GM15510 (cell line): Measurements from ENCODE around the gene TMEM125.

Experiments
- POLR2A ChIP-seq: IDR thresholded peaks from 3 replicates; pipeline ENCODE4 v1.6.1; 2011; ENCODE audit warnings: borderline replicate concordance; ENCODE audit not compliant: insufficient read length; ENCODE audit errors: extremely low read depth

TMEM125 gene

DNA sequence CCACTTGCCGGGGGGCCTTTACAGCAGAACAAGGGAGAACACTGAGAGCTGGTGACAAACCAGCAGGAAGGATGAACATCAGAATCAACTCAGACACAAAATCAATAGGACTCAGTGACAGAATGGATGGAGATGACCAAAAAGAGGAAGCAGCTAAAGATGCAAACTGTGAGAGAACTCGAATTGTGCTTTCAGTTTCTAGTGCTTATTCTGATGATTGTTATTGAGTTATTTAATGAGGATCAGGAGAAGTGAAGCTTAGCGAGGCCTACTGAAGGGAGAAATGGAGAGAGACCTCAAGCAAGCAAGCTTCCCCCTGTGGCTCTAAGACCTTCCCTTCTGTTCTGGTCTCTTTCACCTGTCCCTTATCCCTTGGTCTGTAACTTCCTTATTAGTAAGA is 30.3 kb upstream of the TMEM125 start:
- TF ChIP-seq POLR2A, result no peak

DNA sequence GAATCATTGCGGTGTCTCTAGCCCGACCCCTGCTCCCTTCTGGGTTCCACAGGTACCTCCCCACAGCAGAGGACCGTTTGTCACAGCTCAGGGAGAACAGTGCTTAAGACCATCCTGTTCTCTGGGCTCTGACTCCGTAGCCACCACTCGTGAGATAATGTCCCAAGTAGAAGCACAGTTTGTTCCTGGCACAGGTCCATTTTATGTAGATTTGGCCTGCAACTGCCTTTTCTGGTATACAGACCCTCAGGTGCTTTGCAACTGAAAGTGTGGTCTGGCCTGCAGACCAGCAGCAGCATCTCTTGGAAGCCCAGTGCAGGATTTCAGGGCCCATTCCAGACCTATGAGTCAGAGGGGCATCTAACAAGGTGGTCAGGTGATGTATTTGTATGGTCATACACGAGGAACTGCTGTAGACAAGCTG is 28.4 kb upstream of the TMEM125 start:
- TF ChIP-seq POLR2A, result no peak

DNA sequence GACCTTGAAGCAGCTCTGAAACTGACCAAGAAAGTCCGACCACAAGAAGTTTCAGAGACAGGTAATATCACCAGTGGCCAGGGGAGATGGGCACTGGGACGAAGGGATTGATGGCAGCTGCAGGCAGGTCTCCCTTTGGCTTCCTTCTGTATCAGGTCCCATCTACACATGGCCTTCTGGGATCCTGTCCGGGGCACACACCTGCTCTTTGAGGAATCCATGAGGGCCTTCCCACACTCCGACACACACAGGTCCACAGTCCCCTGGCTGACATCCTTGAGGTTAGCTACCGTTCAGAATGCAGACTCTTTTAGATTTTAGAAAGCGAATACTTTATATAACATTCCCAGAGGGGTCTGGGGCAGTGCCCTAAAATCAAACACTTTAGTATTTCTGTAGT is 26.5 kb upstream of the TMEM125 start:
- no peak for TF ChIP-seq POLR2A

DNA sequence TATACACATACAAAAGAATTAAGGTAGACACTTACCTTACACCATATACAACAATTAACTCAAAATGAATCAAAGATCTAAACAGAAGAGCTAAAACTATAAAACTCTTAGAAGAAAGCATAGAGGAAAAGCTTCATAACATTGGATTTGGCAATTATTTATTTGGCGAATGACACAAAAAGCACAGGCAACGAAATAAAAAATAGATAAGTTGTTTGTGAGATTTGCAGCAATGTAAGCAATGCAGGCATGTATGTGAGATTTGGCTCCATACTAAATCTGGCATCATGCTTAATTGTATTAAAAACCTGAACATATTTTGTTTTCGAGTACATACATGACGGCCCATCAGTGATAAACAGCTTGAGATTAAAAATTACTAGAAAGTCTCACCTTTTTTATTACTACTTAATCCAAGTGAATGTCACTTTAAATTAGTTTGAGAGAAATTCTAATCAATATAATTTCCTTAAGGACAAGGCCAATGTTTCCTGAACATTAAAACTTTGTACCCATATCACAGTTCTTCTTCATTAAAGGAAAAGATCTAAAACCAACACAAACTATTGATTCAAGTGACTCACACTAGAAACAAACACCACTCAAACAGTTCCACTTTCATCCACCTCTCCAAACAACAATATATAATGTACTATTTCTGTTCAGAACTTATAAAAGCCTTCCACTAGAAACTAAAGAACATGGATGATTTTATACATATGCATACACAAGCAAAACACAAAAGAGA is 23.1 kb upstream of the TMEM125 start:
- TF ChIP-seq POLR2A, result no peak

DNA sequence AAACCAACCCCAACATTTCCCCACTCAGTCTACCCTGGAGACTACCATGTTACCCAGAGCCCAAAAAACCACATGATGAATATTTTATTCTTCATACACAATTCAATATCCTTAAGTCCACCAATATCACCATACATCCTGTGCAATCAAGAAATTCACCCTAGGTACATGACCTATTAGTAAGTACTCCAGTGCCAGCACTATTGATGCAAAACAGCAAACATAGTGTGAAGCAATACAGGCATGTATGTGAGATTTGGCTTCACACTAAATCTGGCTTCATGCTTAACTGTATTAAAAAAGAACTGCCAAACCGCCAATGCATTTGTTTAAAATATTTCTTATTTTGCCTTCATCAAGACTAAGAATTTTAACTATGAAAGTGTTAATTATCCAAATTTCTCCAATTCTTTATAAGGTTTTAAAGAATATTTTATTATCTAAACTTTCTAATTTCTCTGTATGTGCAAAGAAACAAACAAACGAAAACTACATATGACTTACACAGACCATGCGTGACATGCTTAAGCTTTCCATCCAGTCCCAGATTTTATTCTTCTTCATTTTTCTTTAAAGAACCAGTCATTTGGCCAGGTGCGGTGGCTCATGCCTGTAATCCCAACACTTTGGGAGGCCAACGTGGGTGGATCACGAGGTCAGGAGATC is 22.4 kb upstream of the TMEM125 start:
- no peak for TF ChIP-seq POLR2A

DNA sequence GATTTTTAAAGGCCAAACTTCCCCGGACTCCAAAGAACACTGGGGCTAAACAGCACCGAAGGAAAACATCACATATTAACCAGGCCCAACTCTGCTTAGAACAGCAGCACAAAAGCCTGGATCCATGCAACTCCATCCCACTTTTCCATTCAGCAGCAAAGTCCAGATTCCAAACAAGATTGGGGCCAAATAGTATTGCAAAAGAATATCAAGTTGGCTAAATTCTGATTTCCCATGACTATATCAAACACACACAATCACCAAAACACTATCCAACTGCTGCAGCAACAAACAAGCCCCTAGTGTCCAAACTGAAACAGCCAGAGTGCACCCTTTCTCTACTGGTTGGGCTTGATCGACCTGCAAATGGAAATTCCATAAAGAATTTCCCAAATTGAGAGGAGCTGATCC is 19.4 kb upstream of the TMEM125 start:
- TF ChIP-seq POLR2A, result no peak

DNA sequence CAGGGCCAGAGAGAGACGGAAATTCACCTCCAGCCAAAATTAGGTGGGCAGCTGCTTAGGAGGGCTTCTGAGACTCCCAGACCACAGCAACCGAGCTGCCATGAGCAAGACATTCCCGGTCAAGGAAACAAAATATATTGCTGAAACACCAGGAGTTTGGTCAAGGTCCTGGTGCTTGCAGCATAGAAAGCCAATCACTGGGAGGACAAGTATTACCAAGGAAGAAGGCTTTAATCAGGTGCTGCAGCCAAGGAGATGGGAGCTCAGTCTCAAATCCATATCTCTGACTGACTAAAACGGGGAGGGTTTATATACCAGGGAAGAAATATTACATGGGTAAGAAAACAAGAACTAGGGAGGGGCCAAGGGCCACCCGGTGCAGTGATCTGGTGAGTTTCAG is 18.8 kb upstream of the TMEM125 start:
- TF ChIP-seq POLR2A, result no peak

DNA sequence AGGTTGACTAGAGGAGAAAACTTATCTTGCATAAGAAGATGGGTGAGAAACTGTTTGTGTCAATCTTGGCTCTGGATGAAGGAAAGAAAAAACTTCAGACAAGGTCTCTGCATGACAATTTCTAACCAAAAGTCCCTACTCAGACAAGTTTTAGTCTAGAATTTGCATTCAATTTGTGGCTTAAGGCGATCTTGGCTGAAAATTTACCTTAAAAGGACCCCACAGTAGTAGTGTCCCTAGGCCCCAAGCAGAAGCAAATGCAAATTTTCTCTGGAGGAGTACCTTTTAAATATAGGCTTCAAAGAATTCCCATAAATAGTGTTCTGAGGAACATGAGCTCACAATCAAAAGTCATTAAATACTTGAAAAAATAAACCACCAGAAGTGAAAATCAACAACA is 17.6 kb upstream of the TMEM125 start:
- TF ChIP-seq POLR2A, result no peak

DNA sequence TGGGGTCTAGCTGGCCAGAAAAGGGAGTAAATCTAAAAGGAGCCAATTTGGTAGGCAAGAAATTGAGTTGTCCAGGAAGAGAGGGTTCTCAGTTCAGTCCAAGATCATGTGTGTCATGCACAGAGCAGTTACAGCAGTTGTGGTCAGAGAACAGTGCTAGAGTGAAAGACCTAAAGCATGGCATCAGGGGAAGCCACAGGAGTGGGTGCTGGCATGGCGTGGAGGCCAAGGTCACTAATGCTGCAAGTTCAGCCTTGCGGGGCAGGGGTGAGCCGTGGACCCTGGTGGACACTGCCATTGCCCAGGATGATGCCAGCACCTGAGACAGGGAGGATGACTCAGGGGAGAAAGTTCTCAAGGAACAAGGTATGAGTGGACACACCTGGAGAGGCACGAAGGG is 16.6 kb upstream of the TMEM125 start:
- TF ChIP-seq POLR2A, result no peak

DNA sequence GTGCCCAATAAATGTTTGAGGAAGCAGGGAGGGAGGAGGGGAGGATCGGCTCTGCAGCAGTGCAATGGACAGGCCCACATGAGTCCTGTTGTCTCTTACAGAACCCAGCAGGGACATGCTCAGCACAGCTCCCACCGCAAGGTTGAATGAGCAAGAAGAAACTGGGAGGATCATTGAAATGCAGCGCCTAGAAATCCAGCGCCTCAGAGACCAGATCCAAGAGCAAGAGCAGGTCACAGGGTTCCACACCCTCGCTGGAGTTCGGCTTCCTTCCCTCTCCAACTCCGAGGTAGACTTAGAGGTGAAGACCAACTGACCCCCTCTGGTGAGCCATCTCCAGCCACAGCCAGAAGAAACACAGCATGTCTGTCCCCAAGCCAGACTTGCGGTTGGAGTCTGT is 15.9 kb upstream of the TMEM125 start:
- TF ChIP-seq POLR2A, result no peak

DNA sequence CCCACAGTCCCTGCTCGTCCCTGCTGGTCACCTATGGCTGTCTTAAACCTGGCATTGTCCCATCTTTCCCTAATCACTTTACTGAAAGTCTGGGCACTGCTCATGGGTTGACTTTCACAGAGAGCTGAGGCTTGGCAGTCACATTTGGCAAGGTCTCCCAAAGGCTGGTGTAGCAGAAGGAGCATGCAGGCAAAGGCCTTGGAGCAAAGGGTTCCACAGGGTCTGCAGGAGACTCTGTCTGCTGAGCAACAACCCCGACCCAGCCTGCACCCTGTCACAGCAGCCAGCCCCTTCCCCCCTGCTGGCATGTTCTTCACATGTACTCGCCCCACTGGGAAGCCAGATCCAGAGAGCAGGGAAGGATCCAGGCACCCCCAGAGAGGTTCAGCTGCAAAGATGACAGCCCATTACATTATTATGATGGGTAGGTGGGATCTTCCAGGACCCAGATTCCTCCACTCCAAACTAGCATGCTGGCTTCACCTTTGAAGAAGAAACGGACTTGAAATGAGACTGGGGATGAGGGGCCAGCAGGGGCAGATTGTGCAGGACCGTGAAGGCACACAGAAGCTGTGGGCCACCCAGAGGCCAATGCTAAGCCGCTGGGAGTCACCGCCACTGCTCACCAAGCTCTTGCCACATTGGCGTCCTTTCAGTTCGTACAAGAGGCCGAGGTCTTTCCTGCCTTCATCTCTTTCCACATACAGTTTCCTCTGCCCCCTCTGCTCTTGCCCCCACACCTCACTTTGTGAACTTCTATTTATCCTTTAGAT is 14.2 kb upstream of the TMEM125 start:
- no peak for TF ChIP-seq POLR2A

DNA sequence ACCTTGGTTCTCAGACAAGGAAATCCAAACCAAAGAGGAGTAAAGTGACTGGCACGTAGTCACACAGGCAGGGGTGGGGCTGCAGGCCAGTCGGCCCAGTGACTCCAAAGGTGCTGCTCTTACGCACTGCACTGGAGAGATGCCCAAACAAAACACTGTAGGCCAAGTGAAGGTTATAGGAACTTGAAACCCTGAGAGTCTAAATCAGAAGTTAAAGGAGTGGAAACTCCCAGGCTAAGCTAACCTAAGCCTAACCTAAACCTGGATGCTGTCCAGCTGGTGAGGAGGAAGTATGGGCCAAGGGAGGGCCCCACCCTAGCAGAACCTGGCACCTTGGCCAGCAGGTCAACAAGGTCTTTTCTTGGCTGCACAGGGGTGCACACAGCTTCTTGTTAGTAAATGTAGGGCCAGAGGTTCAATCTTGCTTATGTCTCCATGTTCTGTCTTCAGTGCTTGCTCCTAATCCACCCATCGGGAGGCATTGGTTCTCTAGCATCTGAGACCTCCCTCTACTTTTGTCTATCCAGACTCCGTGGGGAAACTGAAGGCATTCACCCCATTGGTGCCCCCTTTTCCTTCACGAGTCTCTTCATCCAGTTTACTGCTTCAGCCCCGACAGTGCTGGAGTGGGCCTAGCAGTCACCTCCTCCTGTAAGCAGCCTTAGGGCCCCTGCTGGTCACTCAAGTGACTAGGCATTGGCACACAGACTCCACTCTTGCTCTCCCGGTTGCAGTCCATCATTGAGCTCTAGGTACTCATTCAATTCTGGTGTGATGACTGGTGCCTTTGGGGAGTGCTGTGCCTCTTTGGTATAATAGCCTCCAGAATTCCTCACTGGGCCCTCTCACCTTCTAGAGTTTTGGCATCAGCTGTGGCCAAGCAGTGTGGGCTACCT is 12.9 kb upstream of the TMEM125 start:
- TF ChIP-seq POLR2A, result no peak

DNA sequence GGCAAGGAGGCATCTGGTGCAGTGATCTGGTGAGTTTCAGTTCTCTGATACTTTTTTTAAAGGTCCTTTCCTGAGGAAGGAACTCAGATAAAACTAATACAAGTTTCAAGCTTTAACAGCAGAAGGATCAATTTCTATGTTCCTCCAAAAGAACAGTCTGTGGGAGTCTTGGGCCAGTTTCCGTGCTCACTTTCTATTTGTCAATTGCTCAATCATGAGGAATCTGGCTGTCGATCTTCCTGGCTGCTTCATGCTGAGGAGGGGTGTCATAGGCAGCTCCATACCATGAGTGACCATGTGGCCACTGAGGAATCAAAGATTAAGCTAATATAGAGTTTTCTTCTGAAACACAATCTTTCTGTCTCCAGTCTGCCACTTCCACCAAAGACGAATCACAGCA is 11.4 kb upstream of the TMEM125 start:
- TF ChIP-seq POLR2A, result no peak

DNA sequence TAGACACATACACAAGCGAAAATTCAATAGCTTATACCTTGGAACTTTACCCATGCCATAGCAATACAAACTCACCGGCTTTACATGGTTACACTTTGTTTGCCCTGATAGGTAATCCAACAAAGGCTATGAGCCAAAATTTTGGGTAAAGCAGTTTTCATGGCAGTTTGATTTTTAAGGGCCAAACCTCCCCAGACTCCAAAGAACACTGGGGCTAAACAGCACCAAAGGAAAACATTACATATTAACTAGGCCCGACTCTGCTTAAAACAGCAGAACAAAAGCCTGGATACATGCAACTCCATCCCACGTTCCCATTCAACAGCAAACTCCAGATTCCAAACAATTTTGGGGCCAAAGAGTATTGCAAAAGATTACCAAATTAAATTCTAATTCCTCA is 4.4 kb upstream of the TMEM125 start:
- TF ChIP-seq POLR2A, result no peak

DNA sequence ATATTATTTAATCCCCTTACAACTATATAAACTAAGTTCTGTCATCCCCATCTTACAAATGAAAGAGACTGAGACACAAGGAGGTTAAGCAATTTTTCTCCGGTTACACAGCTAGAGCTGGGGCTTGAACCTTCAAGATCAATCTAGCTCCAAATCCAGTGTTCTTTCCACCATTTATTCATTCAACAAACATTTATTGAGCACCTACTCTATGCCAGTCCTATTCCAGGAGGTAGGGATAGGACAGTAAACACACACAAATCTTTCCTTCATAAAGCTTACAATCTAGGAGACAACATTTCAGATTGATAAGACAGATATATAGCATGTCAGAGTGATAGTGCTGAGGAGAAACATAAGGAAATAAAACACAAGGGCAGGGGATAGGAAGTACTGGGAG is 2.9 kb upstream of the TMEM125 start:
- no peak for TF ChIP-seq POLR2A
